Measurements from ENCODE around the gene COL5A2.
A peak's percentile ranks its signal among the peaks of the same experiment; 100 is the strongest.

Gene COL5A2

GRCh38 chr2:189050165-189050712 is 129.3 kb downstream of the COL5A2 start:
- no peak overlapping the region for H3K27ac ChIP-seq
- no peak for TF ChIP-seq CTCF (conservative IDR thresholded peaks at IDR 0.05)
- no peak for TF ChIP-seq ZFX (IDR thresholded peaks at IDR 0.05)

GRCh38 chr2:189049709-189050164 is 129.8 kb downstream of the COL5A2 start:
- no peak for TF ChIP-seq ZFX (IDR thresholded peaks at IDR 0.05)
- no peak for TF ChIP-seq CTCF (conservative IDR thresholded peaks at IDR 0.05)
- H3K27ac ChIP-seq = no peak overlapping the region

GRCh38 chr2:189048189-189048588 is 131.4 kb downstream of the COL5A2 start:
- H3K27ac ChIP-seq = no peak overlapping the region
- no peak for TF ChIP-seq CTCF (conservative IDR thresholded peaks at IDR 0.05)
- no peak for TF ChIP-seq ZFX (IDR thresholded peaks at IDR 0.05)

GRCh38 chr2:189047171-189047888 is 132.2 kb downstream of the COL5A2 start:
- no peak overlapping the region for H3K27ac ChIP-seq
- TF ChIP-seq ZFX (IDR thresholded peaks at IDR 0.05) (no peak), CTCF (conservative IDR thresholded peaks at IDR 0.05) (no peak)

GRCh38 chr2:189046320-189046719 is 133.2 kb downstream of the COL5A2 start:
- no peak for TF ChIP-seq ZFX (IDR thresholded peaks at IDR 0.05)
- no peak for TF ChIP-seq CTCF (conservative IDR thresholded peaks at IDR 0.05)
- no peak overlapping the region for H3K27ac ChIP-seq

GRCh38 chr2:189045836-189046235 is 133.7 kb downstream of the COL5A2 start:
- H3K27ac ChIP-seq = no peak overlapping the region
- TF ChIP-seq ZFX (IDR thresholded peaks at IDR 0.05) = no peak

- no peak overlapping the region for H3K27ac ChIP-seq
- no peak for TF ChIP-seq ZFX (IDR thresholded peaks at IDR 0.05)
Measured at GRCh38 chr2:189037518-189037917, 142.0 kb downstream of the COL5A2 start.

GRCh38 chr2:189024901-189025618 is 154.5 kb downstream of the COL5A2 start:
- TF ChIP-seq ZFX (IDR thresholded peaks at IDR 0.05) (no peak), CTCF (conservative IDR thresholded peaks at IDR 0.05) (peak; percentile 52)

More at GRCh38 chr2:189024901-189025618, 154.5 kb downstream of the COL5A2 start:
- no peak overlapping the region for H3K27ac ChIP-seq
